ENCODE measurements around the gene STPG4. TPM values are rescaled to one million over a fixed set of nuclear protein-coding genes. Genes with fewer than 3 reads are reported as not detected.
A peak's percentile ranks its signal among the peaks of the same experiment; 100 is the strongest.
"Not testable (repeated sequence)": the region's sequence is repeated elsewhere in the genome, so short reads cannot be mapped to it uniquely, and the experiment has no call there.

STPG4 gene
- total RNA-seq, 1 donor from 2014 or later, result not detected

DNA sequence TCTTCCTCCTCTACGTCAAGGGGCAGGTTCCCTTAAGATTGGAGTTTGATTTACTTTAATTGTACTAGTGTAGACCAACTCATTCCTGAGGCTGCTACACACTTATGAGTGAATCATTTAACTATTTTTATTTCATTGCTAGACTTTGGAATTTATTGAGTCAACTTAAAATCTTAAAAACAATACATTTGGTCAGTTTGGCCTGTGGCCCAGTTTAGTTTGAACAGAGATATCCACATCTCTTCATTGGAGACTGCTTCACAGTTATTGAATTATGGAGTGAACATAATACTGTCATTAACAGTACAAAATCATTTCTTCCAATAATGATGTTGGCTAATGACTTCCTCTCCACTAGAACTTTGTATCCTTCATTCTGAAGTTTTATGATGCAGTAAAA is 34.5 kb upstream of the STPG4 start:
- TF ChIP-seq, protein P1, sequence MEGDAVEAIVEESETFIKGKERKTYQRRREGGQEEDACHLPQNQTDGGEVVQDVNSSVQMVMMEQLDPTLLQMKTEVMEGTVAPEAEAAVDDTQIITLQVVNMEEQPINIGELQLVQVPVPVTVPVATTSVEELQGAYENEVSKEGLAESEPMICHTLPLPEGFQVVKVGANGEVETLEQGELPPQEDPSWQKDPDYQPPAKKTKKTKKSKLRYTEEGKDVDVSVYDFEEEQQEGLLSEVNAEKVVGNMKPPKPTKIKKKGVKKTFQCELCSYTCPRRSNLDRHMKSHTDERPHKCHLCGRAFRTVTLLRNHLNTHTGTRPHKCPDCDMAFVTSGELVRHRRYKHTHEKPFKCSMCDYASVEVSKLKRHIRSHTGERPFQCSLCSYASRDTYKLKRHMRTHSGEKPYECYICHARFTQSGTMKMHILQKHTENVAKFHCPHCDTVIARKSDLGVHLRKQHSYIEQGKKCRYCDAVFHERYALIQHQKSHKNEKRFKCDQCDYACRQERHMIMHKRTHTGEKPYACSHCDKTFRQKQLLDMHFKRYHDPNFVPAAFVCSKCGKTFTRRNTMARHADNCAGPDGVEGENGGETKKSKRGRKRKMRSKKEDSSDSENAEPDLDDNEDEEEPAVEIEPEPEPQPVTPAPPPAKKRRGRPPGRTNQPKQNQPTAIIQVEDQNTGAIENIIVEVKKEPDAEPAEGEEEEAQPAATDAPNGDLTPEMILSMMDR (IDR thresholded peaks at IDR 0.05; ENCODE audit: insufficient read depth, low read length, poor library complexity, severe bottlenecking), result no peak
- H3K27me3 ChIP-seq (ENCODE audit: control insufficient read depth, insufficient read depth, low read length), result no peaks in the 10 kb centered on the region
- H3K36me3 ChIP-seq (ENCODE audit: control insufficient read depth, insufficient read depth, low read length), result no peaks in the 10 kb centered on the region
- no peak overlapping the region for H3K4me3 ChIP-seq (ENCODE audit: low read depth, low read length)
- DNase-seq (ENCODE audit: low read depth), result peak; percentile 58

DNA sequence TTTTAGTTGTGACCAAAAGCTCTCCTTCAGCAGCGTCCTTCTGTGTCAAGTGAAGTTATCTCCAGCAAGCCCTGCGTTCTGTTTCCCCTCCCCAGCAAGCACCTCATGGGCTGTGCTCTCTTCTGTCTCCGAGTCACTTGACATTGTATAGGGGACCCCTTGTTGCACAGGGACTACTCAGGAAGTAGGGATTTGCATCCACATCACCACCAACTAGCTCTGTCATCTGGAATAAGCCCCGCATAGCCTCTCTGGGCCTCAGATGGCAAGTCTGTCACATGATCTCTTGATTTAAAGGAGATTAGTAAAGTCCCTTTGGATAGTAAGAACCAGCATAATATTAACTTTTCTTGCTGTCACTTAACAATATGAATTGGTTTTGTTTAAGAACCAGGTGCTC is 32.0 kb upstream of the STPG4 start:
- TF ChIP-seq, protein P1 (IDR thresholded peaks at IDR 0.05; ENCODE audit: insufficient read depth, low read length, poor library complexity, severe bottlenecking), result no peak
- no peaks in the 10 kb centered on the region for H3K27me3 ChIP-seq (ENCODE audit: control insufficient read depth, insufficient read depth, low read length)
- no peaks in the 10 kb centered on the region for H3K36me3 ChIP-seq (ENCODE audit: control insufficient read depth, insufficient read depth, low read length)
- H3K4me3 ChIP-seq (ENCODE audit: low read depth, low read length), result no peak overlapping the region
- DNase-seq (ENCODE audit: low read depth), result no peak

DNA sequence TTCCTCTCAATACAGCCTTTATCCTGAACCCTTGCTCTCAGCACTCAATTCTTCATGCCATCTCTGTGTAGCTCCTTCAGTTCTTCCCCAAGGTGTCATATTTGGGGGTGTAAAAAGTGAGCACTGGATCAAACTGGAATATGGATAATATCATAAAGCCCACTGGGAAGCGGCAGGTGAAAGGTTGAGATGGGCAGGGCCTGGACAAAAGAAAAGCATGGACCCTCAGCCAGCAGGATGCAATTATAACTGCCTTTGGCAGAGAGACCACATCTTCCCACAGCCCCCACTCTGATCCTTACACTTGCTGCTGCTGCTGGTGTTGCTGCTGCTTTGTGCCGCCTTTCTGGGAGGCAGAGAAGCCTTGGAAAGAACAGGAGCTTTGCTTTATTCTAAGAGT is 31.2 kb upstream of the STPG4 start:
- Histone ChIP-seq H3K27me3 (ENCODE audit: control insufficient read depth, insufficient read depth, low read length) (no peaks in the 10 kb centered on the region), H3K4me3 (ENCODE audit: low read depth, low read length) (no peak overlapping the region), H3K36me3 (ENCODE audit: control insufficient read depth, insufficient read depth, low read length) (no peaks in the 10 kb centered on the region)
- TF ChIP-seq, protein P1 (IDR thresholded peaks at IDR 0.05; ENCODE audit: insufficient read depth, low read length, poor library complexity, severe bottlenecking), result no peak
- DNase-seq (ENCODE audit: low read depth), result no peak

DNA sequence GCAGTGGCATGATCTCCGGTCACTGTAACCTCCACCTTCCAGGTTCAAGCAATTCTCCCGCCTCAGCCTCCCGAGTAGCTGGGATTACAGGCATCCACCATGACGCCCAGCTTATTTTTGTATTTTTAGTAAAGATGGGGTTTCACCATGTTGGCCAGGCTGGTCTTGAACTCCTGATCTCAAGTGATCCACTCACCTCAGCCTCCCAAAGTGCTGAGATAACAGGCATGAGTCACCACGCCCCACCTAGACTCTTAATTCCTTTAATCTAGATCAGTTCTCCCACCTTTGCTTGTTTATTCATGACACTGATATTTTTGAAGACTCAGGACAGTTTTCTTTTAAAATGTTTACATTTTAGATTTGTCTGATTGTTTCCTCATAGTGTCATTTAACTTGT is 30.0 kb upstream of the STPG4 start:
- H3K27me3 ChIP-seq (ENCODE audit: control insufficient read depth, insufficient read depth, low read length); H3K4me3 ChIP-seq (ENCODE audit: low read depth, low read length); H3K36me3 ChIP-seq (ENCODE audit: control insufficient read depth, insufficient read depth, low read length); DNase-seq (ENCODE audit: low read depth): not testable (repeated sequence)

DNA sequence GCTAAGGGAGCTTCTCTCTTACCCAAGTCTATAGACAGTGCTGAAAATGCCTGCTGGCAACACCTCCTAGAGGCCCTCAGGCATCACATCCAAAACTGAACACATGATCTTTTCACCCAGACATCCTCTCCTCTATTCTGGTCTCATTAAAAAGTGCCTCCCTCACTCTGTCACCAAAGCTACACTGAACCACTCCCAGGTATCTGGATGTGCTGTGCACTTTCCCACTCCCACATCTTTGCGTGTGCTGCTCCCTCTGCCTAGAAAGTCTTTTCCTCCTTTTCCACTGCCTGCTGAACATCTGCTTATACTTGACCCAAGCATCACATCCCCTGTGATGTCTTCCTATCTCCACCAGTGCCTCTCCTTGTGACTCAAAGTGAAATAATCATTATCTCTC is 26.1 kb upstream of the STPG4 start:
- Histone ChIP-seq H3K4me3 (ENCODE audit: low read depth, low read length) (no peak overlapping the region), H3K36me3 (ENCODE audit: control insufficient read depth, insufficient read depth, low read length) (no peaks in the 10 kb centered on the region), H3K27me3 (ENCODE audit: control insufficient read depth, insufficient read depth, low read length) (no peaks in the 10 kb centered on the region)
- DNase-seq (ENCODE audit: low read depth), result no peak
- TF ChIP-seq, protein P1 (IDR thresholded peaks at IDR 0.05; ENCODE audit: insufficient read depth, low read length, poor library complexity, severe bottlenecking), result no peak

DNA sequence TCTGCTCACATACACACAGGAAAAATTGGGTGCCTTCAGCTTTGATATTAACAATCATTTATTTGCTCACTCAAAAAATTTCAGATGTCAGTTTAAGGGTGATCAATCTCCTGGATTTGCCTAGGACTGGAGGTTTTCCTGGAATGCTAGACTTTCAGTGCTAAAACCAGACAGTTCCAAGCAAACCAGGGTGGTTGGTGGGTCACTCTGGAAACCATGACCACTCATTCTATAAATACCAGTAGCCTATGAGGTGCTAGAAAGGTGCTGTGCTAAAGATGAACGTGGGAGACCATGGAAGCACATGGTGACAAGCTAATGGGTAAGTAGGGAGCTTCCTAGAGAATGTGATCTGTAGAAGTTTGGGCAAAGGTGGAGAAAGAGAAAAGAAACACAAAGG is 25.4 kb upstream of the STPG4 start:
- TF ChIP-seq, protein P1 (IDR thresholded peaks at IDR 0.05; ENCODE audit: insufficient read depth, low read length, poor library complexity, severe bottlenecking), result no peak
- no peaks in the 10 kb centered on the region for H3K36me3 ChIP-seq (ENCODE audit: control insufficient read depth, insufficient read depth, low read length)
- no peaks in the 10 kb centered on the region for H3K27me3 ChIP-seq (ENCODE audit: control insufficient read depth, insufficient read depth, low read length)
- no peak overlapping the region for H3K4me3 ChIP-seq (ENCODE audit: low read depth, low read length)
- DNase-seq (ENCODE audit: low read depth), result no peak

Measured in kidney epithelial cell (primary cell).